ENCODE data around the gene LNPEP.
"Not testable (repeated sequence)": the region's sequence is repeated elsewhere in the genome, so short reads cannot be mapped to it uniquely, and the experiment has no call there.

Gene LNPEP

GRCh38 chr5:96928931-96929708, 6.8 kb upstream of the LNPEP start:
- Histone ChIP-seq H4K8ac (ENCODE audit: low read depth, low read length) (no peak overlapping the region), H2BK5ac (ENCODE audit: low read depth, low read length, poor library complexity) (no peak overlapping the region), H3K18ac (ENCODE audit: low read length) (no peak overlapping the region), H3K23ac (ENCODE audit: low read length) (no peak overlapping the region), H3K9ac (ENCODE audit: low read length) (no peak overlapping the region), H2AFZ (ENCODE audit: insufficient read depth, low read length, poor library complexity) (no peak overlapping the region), H3K27me3 (ENCODE audit: insufficient read depth, low read length) (no peaks in the 10 kb centered on the region), H2BK12ac (ENCODE audit: low read length) (no peak overlapping the region), H3K27ac (ENCODE audit: low read depth, low read length) (no peak overlapping the region), H3K4me1 (ENCODE audit: control insufficient read depth in 1 of 2, insufficient read depth in 2 of 2, low read length in 2 of 2) (peaks cover 0 to under 1% of the 10 kb centered on the region in 2 experiments), H3K79me2 (ENCODE audit: control insufficient read depth, insufficient read depth, low read length, poor library complexity) (no peaks in the 10 kb centered on the region), H4K12ac (ENCODE audit: low read depth, low read length) (no peak overlapping the region), H3K4me2 (ENCODE audit: low read length) (no peak overlapping the region), H4K91ac (ENCODE audit: low read depth, low read length) (no peak overlapping the region), H3K79me1 (ENCODE audit: low read length) (no peaks in the 10 kb centered on the region), H2AK5ac (ENCODE audit: low read length) (no peak overlapping the region), H3K36me3 (ENCODE audit: control insufficient read depth in 1 of 2, insufficient read depth in 2 of 2, low read length in 2 of 2) (no peaks in the 10 kb centered on the region), H3K9me3 (ENCODE audit: insufficient read depth, low read depth, low read length) (no peaks in the 10 kb centered on the region), H2BK120ac (ENCODE audit: insufficient read depth, low read length, poor library complexity) (no peak overlapping the region), H3K14ac (ENCODE audit: low read length) (no peak overlapping the region), H3K4me3 (ENCODE audit: low read depth, low read length) (no peak overlapping the region), H3K4ac (ENCODE audit: low read depth, low read length) (no peak overlapping the region)
- DNase-seq, result no peak
- no CpG with 5 or more reads among the region's 7 CpGs for WGBS (ENCODE audit: extremely low coverage, insufficient coverage, insufficient read length)

- no peak overlapping the region for H3K4me2 ChIP-seq (ENCODE audit: low read length)
- H4K12ac ChIP-seq (ENCODE audit: low read depth, low read length), result no peak overlapping the region
- no peak overlapping the region for H3K9ac ChIP-seq (ENCODE audit: low read length)
- no peak overlapping the region for H2BK120ac ChIP-seq (ENCODE audit: insufficient read depth, low read length, poor library complexity)
- H3K23ac ChIP-seq (ENCODE audit: low read length), result no peak overlapping the region
- no CpG with 5 or more reads among the region's 3 CpGs for WGBS (ENCODE audit: extremely low coverage, insufficient coverage, insufficient read length)
- no peak for DNase-seq
- no peak overlapping the region for H2AK5ac ChIP-seq (ENCODE audit: low read length)
- H2AFZ ChIP-seq (ENCODE audit: insufficient read depth, low read length, poor library complexity), result no peak overlapping the region
- H3K36me3 ChIP-seq (ENCODE audit: control insufficient read depth in 1 of 2, insufficient read depth in 2 of 2, low read length in 2 of 2), result no peaks in the 10 kb centered on the region
- H3K4ac ChIP-seq (ENCODE audit: low read depth, low read length), result no peak overlapping the region
- no peak overlapping the region for H4K8ac ChIP-seq (ENCODE audit: low read depth, low read length)
- H3K79me1 ChIP-seq (ENCODE audit: low read length), result peaks cover 7% of the 10 kb centered on the region
- no peak overlapping the region for H2BK12ac ChIP-seq (ENCODE audit: low read length)
- no peaks in the 10 kb centered on the region for H3K79me2 ChIP-seq (ENCODE audit: control insufficient read depth, insufficient read depth, low read length, poor library complexity)
- no peaks in the 10 kb centered on the region for H3K27me3 ChIP-seq (ENCODE audit: insufficient read depth, low read length)
- H3K14ac ChIP-seq (ENCODE audit: low read length), result no peak overlapping the region
- H2BK5ac ChIP-seq (ENCODE audit: low read depth, low read length, poor library complexity), result no peak overlapping the region
- no peak overlapping the region for H3K4me3 ChIP-seq (ENCODE audit: low read depth, low read length)
- no peak overlapping the region for H3K27ac ChIP-seq (ENCODE audit: low read depth, low read length)
- H3K9me3 ChIP-seq (ENCODE audit: insufficient read depth, low read depth, low read length), result no peaks in the 10 kb centered on the region
- H3K18ac ChIP-seq (ENCODE audit: low read length), result no peak overlapping the region
- H3K4me1 ChIP-seq (ENCODE audit: control insufficient read depth in 1 of 2, insufficient read depth in 2 of 2, low read length in 2 of 2), result no peaks in the 10 kb centered on the region
- H4K91ac ChIP-seq (ENCODE audit: low read depth, low read length), result no peak overlapping the region
These were observed 5.8 kb upstream of the LNPEP start for GRCh38 chr5:96930058-96930457.

- no peak overlapping the region for H4K8ac ChIP-seq (ENCODE audit: low read depth, low read length)
- H2BK5ac ChIP-seq (ENCODE audit: low read depth, low read length, poor library complexity), result no peak overlapping the region
- no peaks in the 10 kb centered on the region for H3K9me3 ChIP-seq (ENCODE audit: insufficient read depth, low read depth, low read length)
- H3K27me3 ChIP-seq (ENCODE audit: insufficient read depth, low read length), result no peaks in the 10 kb centered on the region
- H3K9ac ChIP-seq (ENCODE audit: low read length), result no peak overlapping the region
- H3K4me3 ChIP-seq (ENCODE audit: low read depth, low read length), result no peak overlapping the region
- no peak overlapping the region for H3K4ac ChIP-seq (ENCODE audit: low read depth, low read length)
- H3K18ac ChIP-seq (ENCODE audit: low read length), result no peak overlapping the region
- no peak overlapping the region for H4K12ac ChIP-seq (ENCODE audit: low read depth, low read length)
- no peaks in the 10 kb centered on the region for H3K36me3 ChIP-seq (ENCODE audit: control insufficient read depth in 1 of 2, insufficient read depth in 2 of 2, low read length in 2 of 2)
- H3K14ac ChIP-seq (ENCODE audit: low read length), result no peak overlapping the region
- no peak overlapping the region for H3K27ac ChIP-seq (ENCODE audit: low read depth, low read length)
- no peak overlapping the region for H3K23ac ChIP-seq (ENCODE audit: low read length)
- peaks cover 11% of the 10 kb centered on the region for H3K79me1 ChIP-seq (ENCODE audit: low read length)
- no peak overlapping the region for H2BK120ac ChIP-seq (ENCODE audit: insufficient read depth, low read length, poor library complexity)
- H2AK5ac ChIP-seq (ENCODE audit: low read length), result no peak overlapping the region
- H3K4me2 ChIP-seq (ENCODE audit: low read length), result no peak overlapping the region
- no peak overlapping the region for H2BK12ac ChIP-seq (ENCODE audit: low read length)
- DNase-seq, result no peak
- WGBS (ENCODE audit: extremely low coverage, insufficient coverage, insufficient read length), result no CpG with 5 or more reads among the region's 3 CpGs
- H3K4me1 ChIP-seq (ENCODE audit: control insufficient read depth in 1 of 2, insufficient read depth in 2 of 2, low read length in 2 of 2), result no peaks in the 10 kb centered on the region
- peaks cover 3% of the 10 kb centered on the region for H3K79me2 ChIP-seq (ENCODE audit: control insufficient read depth, insufficient read depth, low read length, poor library complexity)
- no peak overlapping the region for H2AFZ ChIP-seq (ENCODE audit: insufficient read depth, low read length, poor library complexity)
- no peak overlapping the region for H4K91ac ChIP-seq (ENCODE audit: low read depth, low read length)
These were observed 5.3 kb upstream of the LNPEP start for GRCh38 chr5:96930589-96930988.

- H3K18ac ChIP-seq (ENCODE audit: low read length); H3K79me2 ChIP-seq (ENCODE audit: control insufficient read depth, insufficient read depth, low read length, poor library complexity); H2BK5ac ChIP-seq (ENCODE audit: low read depth, low read length, poor library complexity); H2BK12ac ChIP-seq (ENCODE audit: low read length); H3K4me2 ChIP-seq (ENCODE audit: low read length); H3K23ac ChIP-seq (ENCODE audit: low read length); H3K27me3 ChIP-seq (ENCODE audit: insufficient read depth, low read length); H3K36me3 ChIP-seq (ENCODE audit: control insufficient read depth in 1 of 2, insufficient read depth in 2 of 2, low read length in 2 of 2); H4K12ac ChIP-seq (ENCODE audit: low read depth, low read length); H3K27ac ChIP-seq (ENCODE audit: low read depth, low read length); H4K8ac ChIP-seq (ENCODE audit: low read depth, low read length); H2BK120ac ChIP-seq (ENCODE audit: insufficient read depth, low read length, poor library complexity); H4K91ac ChIP-seq (ENCODE audit: low read depth, low read length); DNase-seq; H2AFZ ChIP-seq (ENCODE audit: insufficient read depth, low read length, poor library complexity); H3K9me3 ChIP-seq (ENCODE audit: insufficient read depth, low read depth, low read length); H3K9ac ChIP-seq (ENCODE audit: low read length); H3K4me3 ChIP-seq (ENCODE audit: low read depth, low read length); H3K4me1 ChIP-seq (ENCODE audit: control insufficient read depth in 1 of 2, insufficient read depth in 2 of 2, low read length in 2 of 2); H2AK5ac ChIP-seq (ENCODE audit: low read length); H3K14ac ChIP-seq (ENCODE audit: low read length); H3K4ac ChIP-seq (ENCODE audit: low read depth, low read length): not testable (repeated sequence)
- WGBS (ENCODE audit: extremely low coverage, insufficient coverage, insufficient read length), result no CpG with 5 or more reads among the region's 2 CpGs
- peaks cover 13% of the 10 kb centered on the region for H3K79me1 ChIP-seq (ENCODE audit: low read length)
These were observed 4.8 kb upstream of the LNPEP start for GRCh38 chr5:96931037-96931436.
